ENCODE data around the gene ZNF821. TPM values are rescaled to one million over a fixed set of nuclear protein-coding genes. Genes with fewer than 3 reads are reported as not detected.
A peak's percentile ranks its signal among the peaks of the same experiment; 100 is the strongest.

ZNF821 gene
- total and polyA plus RNA-seq, 2 donors, result 4.9 to 5.8 TPM

DNA sequence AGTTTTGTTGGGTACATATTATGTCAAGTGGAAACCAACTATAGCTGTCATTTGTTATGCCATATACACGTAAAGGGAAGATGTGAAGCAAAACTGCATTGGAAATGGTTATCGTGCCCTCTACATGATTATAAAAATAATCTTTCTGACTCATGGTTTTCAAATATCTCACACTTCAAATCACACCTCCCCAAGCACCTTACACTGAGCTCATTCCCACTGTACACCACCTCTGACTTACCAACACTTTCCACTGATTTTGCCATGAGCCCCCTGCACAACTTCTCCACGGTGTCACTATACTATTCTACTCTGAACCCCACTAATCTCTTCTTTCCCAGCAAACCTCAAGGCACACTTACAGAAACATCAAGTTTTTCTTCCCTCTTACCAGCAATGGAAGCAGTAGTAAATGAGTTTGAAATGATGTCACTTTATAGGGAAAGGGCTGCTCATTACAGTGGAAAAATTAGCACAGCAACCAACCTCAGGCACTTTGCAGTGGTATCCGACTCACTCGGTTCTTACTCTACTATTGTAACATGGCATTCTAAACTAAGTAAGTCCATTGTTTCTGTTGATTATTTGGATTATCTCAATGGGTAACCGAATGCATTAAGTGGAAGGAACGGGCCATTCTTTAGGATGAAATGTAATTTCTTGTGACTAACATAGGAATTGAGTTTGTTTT, 18.7 kb downstream of the ZNF821 start:
- no peak for DNase-seq (ENCODE audit: extremely low spot score)
- 86% methylated on average over 7 of the region's 7 CpGs for WGBS
- H3K27ac ChIP-seq (ENCODE audit: low read depth), result no peak overlapping the region
- no peaks in the 10 kb centered on the region for H3K4me1 ChIP-seq (ENCODE audit: insufficient read depth)
- no peak overlapping the region for H3K4me3 ChIP-seq (ENCODE audit: low read depth, low read length)
- peaks cover 3% of the 10 kb centered on the region for H3K36me3 ChIP-seq (ENCODE audit: insufficient read depth)

- no peak overlapping the region for H3K4me3 ChIP-seq (ENCODE audit: low read depth, low read length)
- H3K27ac ChIP-seq (ENCODE audit: low read depth), result no peak overlapping the region
- H3K4me1 ChIP-seq (ENCODE audit: insufficient read depth), result no peaks in the 10 kb centered on the region
- DNase-seq (ENCODE audit: extremely low spot score), result no peak
- WGBS, result 95% methylated on average over 5 of the region's 5 CpGs
- peaks cover 4% of the 10 kb centered on the region for H3K36me3 ChIP-seq (ENCODE audit: insufficient read depth)
These were observed 20.0 kb downstream of the ZNF821 start for GRCh38 chr16:71863995-71864394.

DNA sequence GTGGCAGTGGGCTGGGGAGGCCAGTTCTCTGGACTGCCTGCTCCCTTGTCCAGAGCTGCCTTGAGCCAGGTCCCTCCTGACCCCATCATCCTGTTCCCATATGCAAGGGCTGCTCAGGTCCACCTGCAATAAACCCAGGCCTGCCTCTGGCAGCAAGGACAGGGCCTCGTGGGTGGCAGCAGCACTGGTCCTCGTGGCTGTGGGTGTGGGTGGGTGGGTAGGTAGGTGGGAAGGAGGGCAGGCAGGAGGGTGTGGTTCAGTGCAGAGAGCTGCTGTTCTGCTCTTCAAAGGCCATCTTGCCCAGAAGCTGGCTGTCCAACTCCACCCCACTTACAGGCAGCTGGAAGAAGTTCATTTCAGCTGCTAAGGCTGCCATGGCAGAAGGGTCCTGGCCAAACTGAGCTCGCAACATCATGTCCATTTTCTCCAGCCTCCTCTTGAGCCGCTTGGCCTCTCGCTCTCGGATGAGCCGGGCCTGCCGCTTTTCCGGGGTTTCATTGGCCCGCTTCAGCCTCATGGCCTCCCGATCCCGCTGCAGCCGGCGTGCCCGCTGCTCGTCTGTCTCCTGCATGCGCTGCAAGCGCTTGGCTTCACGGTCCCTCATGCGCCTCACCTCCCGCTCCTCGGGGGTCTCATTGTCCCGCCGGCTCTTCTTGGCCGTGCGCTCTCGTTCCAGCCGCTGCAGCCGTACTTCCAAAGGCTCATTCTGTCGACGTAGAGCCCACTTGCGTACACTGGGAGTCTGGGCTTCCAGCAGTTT, 24.0 kb downstream of the ZNF821 start:
- H3K4me3 ChIP-seq (ENCODE audit: low read depth, low read length), result no peak overlapping the region
- 95% methylated on average over 32 of the region's 32 CpGs for WGBS
- DNase-seq (ENCODE audit: extremely low spot score), result no peak
- no peaks in the 10 kb centered on the region for H3K4me1 ChIP-seq (ENCODE audit: insufficient read depth)
- H3K36me3 ChIP-seq (ENCODE audit: insufficient read depth), result peaks cover 4% of the 10 kb centered on the region
- H3K27ac ChIP-seq (ENCODE audit: low read depth), result no peak overlapping the region

DNA sequence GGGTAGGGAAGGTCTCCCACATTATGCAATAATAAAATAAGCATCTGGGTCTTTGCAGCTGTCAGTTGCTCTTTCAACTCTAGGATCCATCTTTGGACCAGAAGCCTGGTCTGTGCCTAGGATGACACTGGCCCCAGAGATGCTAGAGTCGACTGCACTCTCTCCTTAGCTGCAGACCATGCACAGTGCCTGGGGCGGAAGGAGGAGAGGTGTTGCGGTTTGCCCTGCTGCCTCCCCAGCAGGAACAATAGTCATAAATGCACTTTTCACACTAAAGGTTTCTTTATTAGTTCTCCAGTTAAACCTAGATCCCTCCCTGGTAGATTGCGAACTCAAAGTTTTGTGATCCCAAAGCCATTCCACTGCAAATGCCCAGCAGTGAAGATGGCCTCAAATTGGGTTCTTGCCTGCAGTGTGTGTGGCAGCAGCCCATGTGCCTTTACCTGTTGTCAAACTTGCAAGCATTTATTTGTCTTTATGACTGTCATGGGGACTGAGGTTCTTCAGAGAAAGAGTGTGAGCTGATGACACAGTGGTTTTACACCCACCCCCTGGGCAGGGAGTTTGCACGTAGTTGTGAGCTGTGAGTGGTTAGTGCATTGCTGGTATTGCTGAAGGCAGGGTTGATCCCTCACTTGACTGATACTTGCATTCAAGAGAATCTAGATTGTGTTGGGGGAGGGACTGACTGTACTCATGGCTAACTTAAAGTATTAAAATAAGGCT, 27.9 kb downstream of the ZNF821 start:
- WGBS, result 81% methylated on average over 5 of the region's 5 CpGs
- Histone ChIP-seq H3K4me1 (ENCODE audit: insufficient read depth) (no peaks in the 10 kb centered on the region), H3K27ac (ENCODE audit: low read depth) (no peak overlapping the region), H3K36me3 (ENCODE audit: insufficient read depth) (peaks cover 5% of the 10 kb centered on the region), H3K4me3 (ENCODE audit: low read depth, low read length) (no peak overlapping the region)
- DNase-seq (ENCODE audit: extremely low spot score), result no peak

GRCh38 chr16:71854369-71854948, 29.5 kb downstream of the ZNF821 start:
- Histone ChIP-seq H3K4me1 (ENCODE audit: insufficient read depth) (no peaks in the 10 kb centered on the region), H3K36me3 (ENCODE audit: insufficient read depth) (peaks cover 2% of the 10 kb centered on the region), H3K4me3 (ENCODE audit: low read depth, low read length) (no peak overlapping the region), H3K27ac (ENCODE audit: low read depth) (no peak overlapping the region)
- 90% methylated on average over 4 of the region's 4 CpGs for WGBS
- no peak for DNase-seq (ENCODE audit: extremely low spot score)

DNA sequence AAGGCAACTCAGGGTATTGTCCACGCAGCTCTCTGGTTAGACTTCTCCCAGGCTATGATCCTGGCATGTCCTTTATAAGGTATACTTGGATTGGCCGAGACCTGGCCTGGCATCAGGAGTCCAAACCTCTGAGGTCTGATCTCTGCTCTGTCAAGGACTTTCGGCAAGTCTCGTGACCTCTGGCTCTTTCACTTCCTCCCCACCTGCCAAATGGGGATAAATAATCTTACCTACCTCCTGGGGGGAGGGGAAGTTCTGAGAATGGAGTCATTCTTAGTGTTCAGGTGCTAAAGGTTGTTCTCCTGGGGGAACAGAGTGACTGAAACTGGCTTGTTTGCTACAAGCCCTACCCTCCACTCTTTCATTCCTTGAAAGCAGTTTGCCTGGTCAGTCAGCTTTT, 30.6 kb downstream of the ZNF821 start:
- WGBS, result 90% methylated on average over 4 of the region's 4 CpGs
- H3K27ac ChIP-seq (ENCODE audit: low read depth), result no peak overlapping the region
- DNase-seq (ENCODE audit: extremely low spot score), result no peak
- no peaks in the 10 kb centered on the region for H3K4me1 ChIP-seq (ENCODE audit: insufficient read depth)
- H3K36me3 ChIP-seq (ENCODE audit: insufficient read depth), result peaks cover 2% of the 10 kb centered on the region
- no peak overlapping the region for H3K4me3 ChIP-seq (ENCODE audit: low read depth, low read length)

GRCh38 chr16:71852561-71852960, 31.4 kb downstream of the ZNF821 start:
- no peak overlapping the region for H3K27ac ChIP-seq (ENCODE audit: low read depth)
- DNase-seq (ENCODE audit: extremely low spot score), result no peak
- no peaks in the 10 kb centered on the region for H3K4me1 ChIP-seq (ENCODE audit: insufficient read depth)
- peaks cover 2% of the 10 kb centered on the region for H3K36me3 ChIP-seq (ENCODE audit: insufficient read depth)
- no peak overlapping the region for H3K4me3 ChIP-seq (ENCODE audit: low read depth, low read length)
- WGBS, result 96% methylated on average over 4 of the region's 4 CpGs

GRCh38 chr16:71852158-71852557, 31.8 kb downstream of the ZNF821 start:
- Histone ChIP-seq H3K27ac (ENCODE audit: low read depth) (no peak overlapping the region), H3K36me3 (ENCODE audit: insufficient read depth) (peaks cover 2% of the 10 kb centered on the region), H3K4me3 (ENCODE audit: low read depth, low read length) (no peak overlapping the region), H3K4me1 (ENCODE audit: insufficient read depth) (no peaks in the 10 kb centered on the region)
- WGBS, result 82% methylated on average over 3 of the region's 3 CpGs
- no peak for DNase-seq (ENCODE audit: extremely low spot score)

DNA sequence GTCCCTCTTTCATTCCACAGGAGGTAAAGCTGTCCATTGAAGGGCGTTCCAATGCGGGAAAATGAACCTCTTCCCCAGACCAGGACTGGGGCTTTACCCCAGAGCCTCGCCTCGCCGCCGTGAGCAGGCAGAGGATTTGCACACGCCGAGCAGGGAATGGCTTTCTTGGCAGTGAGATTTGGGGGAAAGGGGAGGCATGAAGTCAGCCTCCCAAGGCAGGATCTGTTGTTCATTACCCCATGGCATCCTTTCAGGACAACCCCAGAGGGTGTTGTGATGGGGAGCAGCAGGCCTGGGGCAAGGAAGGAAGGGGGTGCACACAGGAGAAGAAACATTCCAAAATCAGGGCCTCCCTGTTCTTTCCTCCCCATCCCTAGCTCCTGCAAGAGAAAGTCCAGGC, 32.2 kb downstream of the ZNF821 start:
- Histone ChIP-seq H3K4me1 (ENCODE audit: insufficient read depth) (no peaks in the 10 kb centered on the region), H3K36me3 (ENCODE audit: insufficient read depth) (peaks cover 2% of the 10 kb centered on the region), H3K27ac (ENCODE audit: low read depth) (no peak overlapping the region), H3K4me3 (ENCODE audit: low read depth, low read length) (no peak overlapping the region)
- WGBS, result 92% methylated on average over 8 of the region's 8 CpGs
- no peak for DNase-seq (ENCODE audit: extremely low spot score)

GRCh38 chr16:71848622-71849021, 35.4 kb downstream of the ZNF821 start:
- peaks cover 2% of the 10 kb centered on the region for H3K36me3 ChIP-seq (ENCODE audit: insufficient read depth)
- no peak for DNase-seq (ENCODE audit: extremely low spot score)
- no peak overlapping the region for H3K4me3 ChIP-seq (ENCODE audit: low read depth, low read length)
- H3K27ac ChIP-seq (ENCODE audit: low read depth), result no peak overlapping the region
- 94% methylated on average over 6 of the region's 6 CpGs for WGBS
- H3K4me1 ChIP-seq (ENCODE audit: insufficient read depth), result no peaks in the 10 kb centered on the region

GRCh38 chr16:71847096-71847495, 36.9 kb downstream of the ZNF821 start:
- Histone ChIP-seq H3K27ac (ENCODE audit: low read depth) (no peak overlapping the region), H3K36me3 (ENCODE audit: insufficient read depth) (peaks cover 2% of the 10 kb centered on the region), H3K4me1 (ENCODE audit: insufficient read depth) (no peaks in the 10 kb centered on the region), H3K4me3 (ENCODE audit: low read depth, low read length) (peak overlapping the region; percentile 97)
- WGBS, result 66% methylated on average over 3 of the region's 3 CpGs
- DNase-seq (ENCODE audit: extremely low spot score), result no peak

GRCh38 chr16:71846431-71846830, 37.6 kb downstream of the ZNF821 start:
- no peak overlapping the region for H3K27ac ChIP-seq (ENCODE audit: low read depth)

GRCh38 chr16:71845639-71846430, 38.1 kb downstream of the ZNF821 start, which contains the start of gene ATXN1L:
Gene ATXN1L (plus strand): TSS chr16:71845976. CDS start chr16:71849741, 3,765 bp downstream.
- peak; percentile 70 for DNase-seq (ENCODE audit: extremely low spot score)

More at GRCh38 chr16:71846431-71846830, 37.6 kb downstream of the ZNF821 start:
- WGBS, result under 1% methylated on average over 20 of the region's 20 CpGs
- Histone ChIP-seq H3K4me1 (ENCODE audit: insufficient read depth) (no peaks in the 10 kb centered on the region), H3K36me3 (ENCODE audit: insufficient read depth) (peaks cover 1% of the 10 kb centered on the region), H3K4me3 (ENCODE audit: low read depth, low read length) (peak overlapping the region; percentile 97)
- no peak for DNase-seq (ENCODE audit: extremely low spot score)

More at GRCh38 chr16:71845639-71846430, 38.1 kb downstream of the ZNF821 start, which contains the start of gene ATXN1L:
- peak within 1 kb of the TSS; percentile 82 for H3K27ac ChIP-seq (ENCODE audit: low read depth)
- H3K36me3 ChIP-seq (ENCODE audit: insufficient read depth), result no peaks in the 10 kb centered on the region
- no peaks in the 10 kb centered on the region for H3K4me1 ChIP-seq (ENCODE audit: insufficient read depth)
- peak within 1 kb of the TSS; percentile 97 for H3K4me3 ChIP-seq (ENCODE audit: low read depth, low read length)
- under 1% methylated on average over 62 of the region's 62 CpGs for WGBS
